ENCODE results near the gene GMFB.
"Not testable (repeated sequence)": the region's sequence is repeated elsewhere in the genome, so short reads cannot be mapped to it uniquely, and the experiment has no call there.

GMFB gene

DNA sequence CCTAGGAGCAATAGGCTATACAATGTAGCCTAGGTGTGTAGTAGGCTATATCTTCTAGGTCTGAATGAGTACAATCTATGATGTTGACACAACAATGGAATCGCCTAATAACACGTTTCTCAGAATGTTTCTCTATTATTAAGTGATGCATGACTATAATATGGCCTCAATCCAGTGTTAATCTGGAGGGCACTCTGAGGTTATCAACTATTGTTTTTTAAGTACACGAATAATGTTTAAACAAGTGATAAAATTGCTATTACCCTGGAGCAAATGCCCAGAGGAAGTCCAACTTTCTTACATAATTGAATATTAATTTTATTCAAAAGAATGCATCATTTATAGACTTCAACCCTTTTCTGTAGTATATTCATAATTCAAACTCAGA lies 31.2 kb downstream of the GMFB start (continued):
- TF ChIP-seq, protein P1, sequence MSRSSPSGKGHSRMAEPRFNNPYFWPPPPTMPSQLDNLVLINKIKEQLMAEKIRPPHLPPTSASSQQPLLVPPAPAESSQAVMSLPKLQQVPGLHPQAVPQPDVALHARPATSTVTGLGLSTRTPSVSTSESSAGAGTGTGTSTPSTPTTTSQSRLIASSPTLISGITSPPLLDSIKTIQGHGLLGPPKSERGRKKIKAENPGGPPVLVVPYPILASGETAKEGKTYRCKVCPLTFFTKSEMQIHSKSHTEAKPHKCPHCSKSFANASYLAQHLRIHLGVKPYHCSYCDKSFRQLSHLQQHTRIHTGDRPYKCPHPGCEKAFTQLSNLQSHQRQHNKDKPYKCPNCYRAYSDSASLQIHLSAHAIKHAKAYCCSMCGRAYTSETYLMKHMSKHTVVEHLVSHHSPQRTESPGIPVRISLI (tag by site-specific recombination; IDR thresholded peaks at IDR 0.05), result no peak
- TF ChIP-seq, protein P2, sequence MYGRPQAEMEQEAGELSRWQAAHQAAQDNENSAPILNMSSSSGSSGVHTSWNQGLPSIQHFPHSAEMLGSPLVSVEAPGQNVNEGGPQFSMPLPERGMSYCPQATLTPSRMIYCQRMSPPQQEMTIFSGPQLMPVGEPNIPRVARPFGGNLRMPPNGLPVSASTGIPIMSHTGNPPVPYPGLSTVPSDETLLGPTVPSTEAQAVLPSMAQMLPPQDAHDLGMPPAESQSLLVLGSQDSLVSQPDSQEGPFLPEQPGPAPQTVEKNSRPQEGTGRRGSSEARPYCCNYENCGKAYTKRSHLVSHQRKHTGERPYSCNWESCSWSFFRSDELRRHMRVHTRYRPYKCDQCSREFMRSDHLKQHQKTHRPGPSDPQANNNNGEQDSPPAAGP (tag by site-specific recombination; IDR thresholded peaks at IDR 0.05), result no peak
- no peak for TF ChIP-seq YY2 (tag by site-specific recombination; IDR thresholded peaks at IDR 0.05)
- TF ChIP-seq FEZF1 (tag by site-specific recombination; IDR thresholded peaks at IDR 0.05), result no peak
- no peak for TF ChIP-seq BCL11A (tag by site-specific recombination; IDR thresholded peaks at IDR 0.05; ENCODE audit: low read depth)
- no peak for TF ChIP-seq ZNF473 (tag by site-specific recombination; IDR thresholded peaks at IDR 0.05)
- no peak for TF ChIP-seq ZNF433 (tag by site-specific recombination; IDR thresholded peaks at IDR 0.05; ENCODE audit: low read depth)
- no peak for TF ChIP-seq IKZF3 (tag by site-specific recombination; IDR thresholded peaks at IDR 0.05)
- no peak for TF ChIP-seq ZNF335 (tag by site-specific recombination; conservative IDR thresholded peaks at IDR 0.05)

DNA sequence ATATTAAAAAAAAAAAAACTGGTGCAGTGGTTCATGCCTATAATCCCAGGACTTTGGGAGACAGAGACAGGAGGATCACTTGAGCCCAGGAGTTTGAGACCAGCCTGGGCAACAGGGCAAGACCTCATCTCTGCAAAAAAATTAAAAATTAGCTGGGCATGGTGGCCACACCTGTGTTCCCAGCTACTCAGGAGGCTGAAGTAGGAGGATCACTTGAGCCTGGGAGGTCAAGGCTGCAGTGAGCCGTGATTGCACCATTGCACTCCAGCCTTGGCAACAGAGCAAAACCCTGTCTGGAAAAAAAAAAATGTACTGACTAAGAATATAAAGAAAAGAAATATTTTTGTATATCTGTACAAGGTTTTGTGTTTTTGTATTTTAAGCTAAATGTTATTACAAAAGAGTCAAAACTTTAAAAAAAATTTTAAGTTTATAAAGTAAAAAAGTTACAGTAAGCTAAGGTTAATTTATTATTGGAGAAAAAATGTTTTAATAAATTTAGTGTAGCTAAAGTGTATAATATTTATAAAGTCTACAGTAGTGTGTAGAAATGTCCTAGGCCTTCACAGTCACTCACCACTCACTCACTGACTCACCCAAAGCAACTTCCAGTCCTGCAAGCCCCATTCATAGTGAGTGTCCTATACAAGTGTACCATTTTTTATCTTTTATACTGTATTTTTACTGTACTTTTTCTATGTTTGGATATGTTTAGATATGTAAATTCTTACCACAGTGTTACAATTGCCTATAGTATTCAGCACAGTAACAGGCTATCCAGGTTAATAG lies 31.8 kb downstream of the GMFB start:
- H3K9me3 ChIP-seq (ENCODE audit: control insufficient read depth, insufficient read depth, low read depth, low read length); H3K27ac ChIP-seq (ENCODE audit: extremely low read depth, low read depth, low read length); H3K4me3 ChIP-seq (ENCODE audit: low read depth, low read length); H3K36me3 ChIP-seq (ENCODE audit: control insufficient read depth in 2 of 2, insufficient read depth in 1 of 2, low read length in 2 of 2); H3K4me1 ChIP-seq (ENCODE audit: control insufficient read depth, insufficient read depth, low read length): not testable (repeated sequence)
- CTCF ChIA-PET, result interaction anchor here (0.7 kb wide), 1 partner anchor 56 kb away, joined by 5 read pairs; no protein-coding TSS in a partner anchor
- POLR2A ChIA-PET, result interaction anchor here (0.6 kb wide), 1 partner anchor 53 kb away, joined by 3 read pairs; the partner anchor contains the start of gene CGRRF1

DNA sequence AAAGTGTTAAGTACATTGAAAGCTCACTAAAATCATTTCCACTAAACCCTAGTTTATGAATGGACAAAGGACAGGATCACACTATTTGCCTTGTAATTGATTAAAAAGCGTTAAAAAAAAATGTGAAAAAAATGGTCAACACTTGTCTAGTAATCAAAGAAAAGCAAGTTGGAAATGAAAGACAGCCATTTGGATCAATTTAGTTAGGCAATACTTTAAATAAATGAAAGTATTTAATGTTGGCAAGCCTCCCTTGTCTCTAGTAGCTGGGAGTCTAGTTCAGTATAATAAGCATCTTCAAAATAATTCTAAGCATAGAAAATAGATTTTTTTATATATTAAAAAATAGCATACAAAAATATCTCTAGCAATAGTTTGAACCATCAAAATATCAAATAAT lies 33.4 kb downstream of the GMFB start:
- ChIA-PET POLR2A (no interaction called here), CTCF (interaction anchor here (1.2 kb wide), 1 partner anchor 15 kb away, joined by 3 read pairs; no protein-coding TSS in a partner anchor)
- Histone ChIP-seq H3K27ac (ENCODE audit: extremely low read depth, low read depth, low read length) (no peak overlapping the region), H3K4me1 (ENCODE audit: control insufficient read depth, insufficient read depth, low read length) (no peaks in the 10 kb centered on the region), H3K4me3 (ENCODE audit: low read depth, low read length) (no peak overlapping the region), H3K9me3 (ENCODE audit: control insufficient read depth, insufficient read depth, low read depth, low read length) (no peaks in the 10 kb centered on the region), H3K36me3 (ENCODE audit: control insufficient read depth in 2 of 2, insufficient read depth in 1 of 2, low read length in 2 of 2) (no peaks in the 10 kb centered on the region; a peak in 1 of 3 replicates)
- no peak for TF ChIP-seq ZNF426 (tag by site-specific recombination; IDR thresholded peaks at IDR 0.05)
- TF ChIP-seq GLI4 (tag by site-specific recombination; IDR thresholded peaks at IDR 0.05), result no peak
- TF ChIP-seq ZNF324 (tag by site-specific recombination; IDR thresholded peaks at IDR 0.05), result no peak
- no peak for TF ChIP-seq ZBTB48 (tag by site-specific recombination; IDR thresholded peaks at IDR 0.05)
- no peak for TF ChIP-seq SCRT2 (tag by site-specific recombination; IDR thresholded peaks at IDR 0.05)
- no peak for TF ChIP-seq SP3 (tag by site-specific recombination; IDR thresholded peaks at IDR 0.05)
- TF ChIP-seq, protein P3, sequence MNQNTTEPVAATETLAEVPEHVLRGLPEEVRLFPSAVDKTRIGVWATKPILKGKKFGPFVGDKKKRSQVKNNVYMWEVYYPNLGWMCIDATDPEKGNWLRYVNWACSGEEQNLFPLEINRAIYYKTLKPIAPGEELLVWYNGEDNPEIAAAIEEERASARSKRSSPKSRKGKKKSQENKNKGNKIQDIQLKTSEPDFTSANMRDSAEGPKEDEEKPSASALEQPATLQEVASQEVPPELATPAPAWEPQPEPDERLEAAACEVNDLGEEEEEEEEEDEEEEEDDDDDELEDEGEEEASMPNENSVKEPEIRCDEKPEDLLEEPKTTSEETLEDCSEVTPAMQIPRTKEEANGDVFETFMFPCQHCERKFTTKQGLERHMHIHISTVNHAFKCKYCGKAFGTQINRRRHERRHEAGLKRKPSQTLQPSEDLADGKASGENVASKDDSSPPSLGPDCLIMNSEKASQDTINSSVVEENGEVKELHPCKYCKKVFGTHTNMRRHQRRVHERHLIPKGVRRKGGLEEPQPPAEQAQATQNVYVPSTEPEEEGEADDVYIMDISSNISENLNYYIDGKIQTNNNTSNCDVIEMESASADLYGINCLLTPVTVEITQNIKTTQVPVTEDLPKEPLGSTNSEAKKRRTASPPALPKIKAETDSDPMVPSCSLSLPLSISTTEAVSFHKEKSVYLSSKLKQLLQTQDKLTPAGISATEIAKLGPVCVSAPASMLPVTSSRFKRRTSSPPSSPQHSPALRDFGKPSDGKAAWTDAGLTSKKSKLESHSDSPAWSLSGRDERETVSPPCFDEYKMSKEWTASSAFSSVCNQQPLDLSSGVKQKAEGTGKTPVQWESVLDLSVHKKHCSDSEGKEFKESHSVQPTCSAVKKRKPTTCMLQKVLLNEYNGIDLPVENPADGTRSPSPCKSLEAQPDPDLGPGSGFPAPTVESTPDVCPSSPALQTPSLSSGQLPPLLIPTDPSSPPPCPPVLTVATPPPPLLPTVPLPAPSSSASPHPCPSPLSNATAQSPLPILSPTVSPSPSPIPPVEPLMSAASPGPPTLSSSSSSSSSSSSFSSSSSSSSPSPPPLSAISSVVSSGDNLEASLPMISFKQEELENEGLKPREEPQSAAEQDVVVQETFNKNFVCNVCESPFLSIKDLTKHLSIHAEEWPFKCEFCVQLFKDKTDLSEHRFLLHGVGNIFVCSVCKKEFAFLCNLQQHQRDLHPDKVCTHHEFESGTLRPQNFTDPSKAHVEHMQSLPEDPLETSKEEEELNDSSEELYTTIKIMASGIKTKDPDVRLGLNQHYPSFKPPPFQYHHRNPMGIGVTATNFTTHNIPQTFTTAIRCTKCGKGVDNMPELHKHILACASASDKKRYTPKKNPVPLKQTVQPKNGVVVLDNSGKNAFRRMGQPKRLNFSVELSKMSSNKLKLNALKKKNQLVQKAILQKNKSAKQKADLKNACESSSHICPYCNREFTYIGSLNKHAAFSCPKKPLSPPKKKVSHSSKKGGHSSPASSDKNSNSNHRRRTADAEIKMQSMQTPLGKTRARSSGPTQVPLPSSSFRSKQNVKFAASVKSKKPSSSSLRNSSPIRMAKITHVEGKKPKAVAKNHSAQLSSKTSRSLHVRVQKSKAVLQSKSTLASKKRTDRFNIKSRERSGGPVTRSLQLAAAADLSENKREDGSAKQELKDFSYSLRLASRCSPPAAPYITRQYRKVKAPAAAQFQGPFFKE (tag by site-specific recombination; IDR thresholded peaks at IDR 0.05; ENCODE audit: borderline replicate concordance), result no peak
- TF ChIP-seq, protein P4, sequence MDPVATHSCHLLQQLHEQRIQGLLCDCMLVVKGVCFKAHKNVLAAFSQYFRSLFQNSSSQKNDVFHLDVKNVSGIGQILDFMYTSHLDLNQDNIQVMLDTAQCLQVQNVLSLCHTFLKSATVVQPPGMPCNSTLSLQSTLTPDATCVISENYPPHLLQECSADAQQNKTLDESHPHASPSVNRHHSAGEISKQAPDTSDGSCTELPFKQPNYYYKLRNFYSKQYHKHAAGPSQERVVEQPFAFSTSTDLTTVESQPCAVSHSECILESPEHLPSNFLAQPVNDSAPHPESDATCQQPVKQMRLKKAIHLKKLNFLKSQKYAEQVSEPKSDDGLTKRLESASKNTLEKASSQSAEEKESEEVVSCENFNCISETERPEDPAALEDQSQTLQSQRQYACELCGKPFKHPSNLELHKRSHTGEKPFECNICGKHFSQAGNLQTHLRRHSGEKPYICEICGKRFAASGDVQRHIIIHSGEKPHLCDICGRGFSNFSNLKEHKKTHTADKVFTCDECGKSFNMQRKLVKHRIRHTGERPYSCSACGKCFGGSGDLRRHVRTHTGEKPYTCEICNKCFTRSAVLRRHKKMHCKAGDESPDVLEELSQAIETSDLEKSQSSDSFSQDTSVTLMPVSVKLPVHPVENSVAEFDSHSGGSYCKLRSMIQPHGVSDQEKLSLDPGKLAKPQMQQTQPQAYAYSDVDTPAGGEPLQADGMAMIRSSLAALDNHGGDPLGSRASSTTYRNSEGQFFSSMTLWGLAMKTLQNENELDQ (tag by site-specific recombination; IDR thresholded peaks at IDR 0.05; ENCODE audit: low read depth), result no peak
- no peak for TF ChIP-seq ZNF777 (tag by site-specific recombination; IDR thresholded peaks at IDR 0.05; ENCODE audit: borderline replicate concordance)
- no peak for TF ChIP-seq ZNF274 (IDR thresholded peaks at IDR 0.05; ENCODE audit: low read length)
- TF ChIP-seq ZNF274 (tag by site-specific recombination; IDR thresholded peaks at IDR 0.05; ENCODE audit: borderline replicate concordance), result no peak
- TF ChIP-seq KLF7 (tag by site-specific recombination; IDR thresholded peaks at IDR 0.05; ENCODE audit: borderline replicate concordance), result no peak
- TF ChIP-seq ZNF146 (tag by site-specific recombination; IDR thresholded peaks at IDR 0.05), result no peak
